HG03135 (cell line): ENCODE measurements around the gene TEX22.

Source experiments
- ATAC-seq: cut with Tn5 transposase; IDR thresholded peaks from one replicate; pipeline ENCODE4 v1.9.1; 2021; ENCODE audit warnings: mild to moderate bottlenecking, moderate library complexity; ENCODE audit not compliant: unreplicated experiment

Gene TEX22

DNA sequence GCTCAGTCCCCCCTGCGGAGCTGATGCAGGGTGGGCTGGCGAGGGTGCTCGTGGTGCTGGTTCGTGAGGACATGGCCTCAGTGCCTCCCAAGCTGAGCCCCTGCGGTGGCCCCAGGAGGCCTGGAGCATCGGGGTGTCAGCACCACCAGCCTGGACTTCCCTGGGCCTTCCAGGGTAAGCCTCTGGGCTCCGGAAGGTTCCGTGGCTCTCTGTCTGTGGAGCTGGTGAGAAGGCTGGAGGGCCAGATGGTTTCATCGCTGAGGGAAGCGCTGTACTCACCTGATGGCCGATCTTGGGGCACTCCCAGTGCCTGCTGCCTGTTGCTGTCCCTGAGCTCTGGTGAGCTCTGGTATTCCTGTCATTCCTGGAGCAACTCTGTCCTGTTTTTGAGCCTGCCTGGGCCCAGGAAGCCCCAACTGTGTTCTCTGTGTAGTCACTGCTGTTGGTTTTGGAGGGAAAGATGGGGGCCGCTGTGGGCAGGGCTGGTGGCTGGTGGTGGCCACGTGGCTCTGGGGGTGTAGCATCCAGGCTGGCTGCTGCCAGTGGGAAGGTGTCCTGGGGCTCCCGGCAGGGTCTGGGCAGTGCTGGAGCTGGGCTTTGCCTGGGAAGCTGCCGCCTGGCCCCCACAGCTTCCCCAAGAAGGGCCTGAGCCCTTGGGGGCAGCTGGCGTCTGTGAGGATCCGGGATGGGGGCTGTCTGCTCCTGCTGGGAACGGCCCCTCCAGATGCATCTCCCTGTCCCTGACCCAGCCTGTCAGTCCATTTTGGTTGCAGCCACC is 39.6 kb downstream of the TEX22 start:
- no peak for ATAC-seq

DNA sequence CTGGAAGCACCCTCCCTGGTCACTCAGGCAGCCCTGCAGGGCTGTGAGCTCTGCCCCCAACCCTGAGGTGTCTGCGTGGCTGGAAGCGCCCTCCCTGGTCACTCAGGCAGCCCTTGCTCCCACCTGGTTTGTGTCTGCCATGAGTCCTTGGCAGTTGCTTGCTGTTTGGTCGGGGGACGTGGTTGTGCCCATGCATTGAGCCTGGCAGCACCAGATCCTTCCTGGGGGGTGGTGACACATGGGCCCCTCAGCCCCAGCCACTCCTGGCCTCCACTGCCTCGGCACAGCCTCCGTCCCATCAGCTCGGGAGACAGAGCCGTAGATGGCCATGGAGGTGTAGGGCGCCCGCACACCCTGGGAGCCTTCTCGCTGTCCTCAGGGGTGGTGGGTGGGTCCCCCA is 40.8 kb downstream of the TEX22 start:
- no peak for ATAC-seq

- no peak for ATAC-seq
Measured at GRCh38 chr14:105439710-105440553, 41.6 kb downstream of the TEX22 start.

DNA sequence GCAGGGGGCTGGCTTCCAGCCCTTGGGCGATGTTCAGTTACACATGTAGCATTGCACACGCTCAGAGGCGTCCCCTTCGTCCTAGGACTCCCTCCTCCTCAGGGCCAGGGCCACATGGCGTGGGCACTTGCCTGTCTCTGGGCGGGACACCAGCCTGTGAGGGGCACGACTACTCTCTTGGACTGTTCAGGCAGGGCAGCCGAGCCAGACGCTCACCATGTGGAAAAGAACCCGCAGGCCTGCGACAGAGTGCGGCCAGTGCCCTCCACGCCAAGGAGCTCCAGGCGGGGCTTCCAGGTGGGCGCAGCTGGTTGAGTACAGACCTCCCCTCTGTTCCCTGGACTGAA is 42.2 kb downstream of the TEX22 start:
- ATAC-seq, result no peak

- no peak for ATAC-seq
Measured at GRCh38 chr14:105440992-105441391, 42.7 kb downstream of the TEX22 start.

GRCh38 chr14:105442125-105442524 is 43.8 kb downstream of the TEX22 start:
- no peak for ATAC-seq

DNA sequence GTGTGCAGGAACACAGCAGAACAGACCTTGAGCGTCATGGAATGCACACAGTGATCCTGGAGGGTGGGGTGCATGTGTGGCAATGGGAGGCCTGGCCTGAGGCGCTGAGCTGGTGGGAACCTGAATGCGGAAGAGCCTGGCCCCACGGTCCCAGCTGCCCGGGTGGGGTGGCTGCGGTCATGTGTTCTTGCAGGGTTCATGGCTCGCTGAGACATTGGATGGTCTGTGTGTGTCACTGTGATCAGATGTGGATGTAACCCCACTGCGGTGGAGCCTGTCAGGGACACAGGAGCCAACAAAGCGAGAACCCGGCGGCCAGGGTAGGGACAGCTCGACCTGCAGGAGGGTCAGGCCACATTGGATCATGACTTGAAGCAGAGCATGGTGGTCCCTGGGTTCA is 44.5 kb downstream of the TEX22 start:
- ATAC-seq, result no peak

DNA sequence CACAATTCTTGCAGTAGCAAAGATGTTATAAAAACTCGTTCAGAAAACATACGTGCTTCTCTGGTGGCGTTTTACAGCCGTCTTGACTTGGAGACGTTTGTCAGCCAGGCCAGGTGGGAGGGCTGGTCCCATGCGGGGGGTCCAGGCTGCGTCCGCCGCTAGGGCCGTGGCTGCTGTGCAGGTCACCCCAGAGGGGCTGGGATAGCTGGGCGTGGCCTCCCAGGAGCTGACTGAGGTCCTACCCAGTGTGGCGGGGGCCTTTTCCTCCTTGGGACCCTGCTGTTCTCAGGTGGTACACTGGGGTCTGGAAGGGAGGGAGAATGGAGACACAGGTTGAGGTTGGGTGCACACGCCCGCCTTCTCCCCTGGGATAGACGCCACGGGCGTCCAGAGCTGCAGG is 46.5 kb downstream of the TEX22 start:
- no peak for ATAC-seq

DNA sequence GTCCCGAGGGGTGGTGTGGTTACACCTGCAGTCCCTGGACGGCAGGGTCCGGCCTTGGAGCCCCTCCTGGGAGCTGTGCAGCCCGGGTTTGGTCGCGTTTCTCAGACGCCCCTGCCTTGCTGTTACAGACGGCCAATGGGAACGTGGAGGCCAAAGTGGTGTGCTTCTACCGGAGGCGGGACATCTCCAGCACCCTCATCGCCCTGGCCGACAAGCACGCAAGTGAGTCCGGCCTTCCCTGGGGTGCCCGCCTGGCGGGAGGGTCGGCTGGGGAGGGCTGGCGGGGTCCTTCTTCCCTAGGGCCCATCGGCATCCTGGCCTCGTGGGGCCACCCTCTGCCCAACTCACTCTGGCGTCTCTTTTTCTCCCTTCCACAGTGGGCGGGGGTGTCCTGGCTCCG is 47.0 kb downstream of the TEX22 start:
- ATAC-seq, result no peak

GRCh38 chr14:105445901-105446845 is 47.8 kb downstream of the TEX22 start:
- ATAC-seq, result no peak

GRCh38 chr14:105446971-105447370 is 48.6 kb downstream of the TEX22 start:
- no peak for ATAC-seq

DNA sequence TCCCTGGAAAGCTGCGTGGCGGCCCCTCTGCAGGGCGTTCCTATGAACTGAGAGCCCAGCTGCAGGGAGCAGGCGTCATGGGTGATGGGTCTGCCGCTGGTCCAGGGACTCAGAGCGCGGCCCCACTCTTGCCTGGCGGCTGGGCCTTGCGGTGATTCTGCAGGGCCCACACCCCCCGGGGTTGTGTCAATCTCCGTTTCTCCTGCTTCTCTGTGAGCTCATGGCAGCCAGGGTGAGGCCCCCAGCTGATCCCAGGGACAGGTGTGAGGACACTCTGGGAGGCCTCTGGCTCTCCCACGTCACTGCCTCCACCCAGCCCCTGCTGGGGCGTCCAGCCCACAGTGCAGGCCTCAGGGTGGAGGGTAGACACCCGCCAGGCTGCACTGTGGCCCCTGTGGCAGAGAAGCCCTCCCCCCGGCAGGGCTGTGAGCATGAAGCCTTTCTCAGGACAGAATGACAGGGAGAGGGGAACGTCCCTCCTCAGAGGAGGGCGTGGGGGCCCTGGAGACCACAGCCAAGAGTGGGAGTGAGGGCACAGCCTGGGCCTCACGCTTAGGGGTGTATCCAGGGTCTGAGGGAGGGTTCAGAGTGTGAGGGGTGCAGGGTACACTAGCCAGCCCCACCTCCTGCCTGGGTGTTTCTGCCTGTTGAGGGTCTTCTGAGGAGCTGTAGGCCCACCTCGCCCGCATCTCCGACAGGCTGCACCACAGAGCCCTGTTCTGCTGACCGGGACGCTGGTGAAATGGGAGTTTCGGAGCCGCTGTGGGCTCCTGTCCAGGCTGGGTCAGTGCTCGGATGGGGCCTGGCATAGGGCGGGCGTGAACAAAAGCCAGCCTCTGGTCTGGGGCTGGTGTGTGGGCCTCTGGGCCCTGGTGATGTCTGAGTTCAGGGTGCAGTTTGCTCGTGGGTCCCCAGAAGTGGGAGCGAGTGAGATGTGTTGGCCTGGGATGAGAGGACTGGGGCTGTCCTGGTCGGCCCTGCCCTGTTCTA is 49.6 kb downstream of the TEX22 start:
- no peak for ATAC-seq

DNA sequence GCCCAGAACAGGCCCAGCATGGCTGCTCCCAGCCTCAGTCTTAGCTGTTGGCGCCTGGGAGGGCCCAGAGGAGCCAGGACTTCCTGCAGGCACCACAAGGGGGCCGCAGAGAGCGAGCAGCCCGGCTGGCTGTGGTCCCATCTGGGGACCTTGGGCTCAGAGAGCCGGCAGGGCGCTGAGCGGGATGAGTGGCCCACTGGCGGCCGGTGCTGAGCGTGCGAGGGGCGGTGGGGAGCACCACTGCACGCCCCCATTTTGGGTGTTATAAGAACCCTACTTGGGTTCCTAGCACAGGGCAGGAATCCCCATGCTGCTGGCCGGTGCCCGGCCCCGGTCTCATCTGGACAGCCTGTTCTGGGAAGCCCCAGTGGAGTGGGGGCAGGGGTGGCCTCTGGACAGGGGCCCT is 50.4 kb downstream of the TEX22 start:
- no peak for ATAC-seq

- no peak for ATAC-seq
Measured at GRCh38 chr14:105449276-105450122, 51.2 kb downstream of the TEX22 start.

GRCh38 chr14:105450123-105450505 is 51.8 kb downstream of the TEX22 start:
- ATAC-seq, result no peak

DNA sequence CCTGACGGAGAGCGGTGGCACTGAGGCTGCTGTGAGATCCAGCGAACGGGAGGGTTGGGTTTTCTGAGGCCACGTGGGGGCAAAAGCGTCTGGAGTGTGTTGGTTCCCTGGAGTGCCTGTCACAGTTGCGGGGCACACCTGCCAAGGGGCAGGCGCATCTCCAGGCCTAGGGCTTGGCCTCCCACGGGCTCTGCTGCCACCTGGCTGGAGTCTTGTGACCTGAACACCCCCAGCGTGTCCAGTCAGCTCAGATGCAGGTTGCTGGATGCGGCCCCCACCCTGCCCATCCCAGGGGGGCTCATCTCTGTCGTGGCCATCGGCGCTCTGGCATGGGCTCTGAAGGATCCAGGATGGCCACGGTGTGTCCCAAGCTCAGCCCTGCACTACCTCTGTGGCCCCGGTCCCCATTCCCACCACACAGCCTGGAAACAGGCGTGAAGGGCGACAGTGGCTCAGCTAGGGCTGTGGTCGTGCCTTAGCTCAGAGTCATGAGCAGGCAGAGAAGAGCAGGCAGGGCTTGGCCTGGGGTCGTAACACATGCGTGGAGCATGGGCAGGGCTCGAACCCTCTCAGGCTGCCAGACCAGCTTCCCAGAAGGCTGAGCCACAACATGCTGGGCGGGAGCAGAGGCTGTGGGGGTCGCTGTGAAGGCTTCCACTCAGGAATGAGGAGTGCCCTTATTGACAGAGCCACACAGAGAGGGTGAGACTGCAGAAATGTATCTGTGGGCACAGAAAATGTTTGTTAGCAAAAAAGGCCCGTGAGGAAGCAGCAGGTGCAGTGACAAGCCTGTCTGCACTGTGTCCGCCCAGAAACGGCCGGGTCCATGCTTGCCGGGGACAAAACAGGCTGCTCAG is 52.8 kb downstream of the TEX22 start:
- ATAC-seq, result no peak

- ATAC-seq, result no peak
Measured at GRCh38 chr14:105452963-105453362, 54.6 kb downstream of the TEX22 start.

GRCh38 chr14:105453847-105454246 is 55.5 kb downstream of the TEX22 start:
- no peak for ATAC-seq
